ENCODE data around the gene RPL19.

GRCh38 chr17:39150795-39151149 is 49.3 kb upstream of the RPL19 start:
- TF ChIP-seq EP300 (IDR thresholded peaks at IDR 0.05) (no peak), CTCF (IDR thresholded peaks at IDR 0.05) (no peak)
